HG03442 (cell line): ENCODE measurements around the gene RAD18.

ENCODE experiments used
- ATAC-seq: cut with Tn5 transposase; IDR thresholded peaks from one replicate; pipeline ENCODE4 v1.9.1; 2021; ENCODE audit warnings: mild to moderate bottlenecking, moderate library complexity; ENCODE audit not compliant: unreplicated experiment

The RAD18 gene

GRCh38 chr3:8985876-8986275, 22.6 kb upstream of the RAD18 start:
- ATAC-seq = no peak

DNA sequence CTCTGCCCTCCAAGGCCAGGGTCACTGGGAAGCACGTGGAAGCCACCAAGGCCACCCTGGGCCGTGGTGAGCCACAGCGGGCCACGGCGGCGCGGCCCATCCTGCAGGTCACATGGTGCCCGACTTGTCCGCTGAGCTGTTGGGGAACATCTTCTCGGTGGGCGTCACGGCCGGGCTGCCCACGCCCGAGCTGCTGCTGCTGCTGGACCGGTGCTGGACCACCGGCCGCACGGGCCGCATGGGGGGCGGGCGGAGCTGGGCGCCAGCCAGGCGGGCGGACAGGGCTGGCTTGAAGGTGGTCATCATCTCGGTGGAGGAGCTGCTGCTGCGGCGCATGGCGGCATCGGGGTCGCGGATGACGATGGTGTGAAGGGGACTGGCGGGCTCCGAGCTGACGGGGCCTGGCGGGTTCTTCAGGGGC, 22.1 kb upstream of the RAD18 start:
- no peak for ATAC-seq

GRCh38 chr3:8984526-8984925, 21.3 kb upstream of the RAD18 start:
- no peak for ATAC-seq

DNA sequence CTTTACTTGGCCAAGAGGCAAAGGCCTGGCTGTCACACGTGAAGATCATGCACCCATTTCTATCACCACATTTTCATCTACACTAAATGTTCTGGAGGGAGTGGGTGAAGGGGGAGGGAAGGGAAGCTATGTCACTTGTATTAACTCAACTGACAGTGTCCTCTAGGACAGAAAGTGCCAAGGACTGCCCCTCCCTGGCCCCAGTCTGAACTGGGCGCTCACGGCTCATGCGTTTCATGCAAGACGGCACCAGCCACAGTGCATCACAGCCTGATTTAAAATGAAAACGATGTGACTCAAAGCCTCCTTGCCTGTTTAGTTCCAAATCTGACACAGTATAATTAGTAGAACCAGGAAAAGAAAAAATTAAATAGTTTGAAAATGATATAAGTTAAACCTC, 20.8 kb upstream of the RAD18 start:
- ATAC-seq = no peak

DNA sequence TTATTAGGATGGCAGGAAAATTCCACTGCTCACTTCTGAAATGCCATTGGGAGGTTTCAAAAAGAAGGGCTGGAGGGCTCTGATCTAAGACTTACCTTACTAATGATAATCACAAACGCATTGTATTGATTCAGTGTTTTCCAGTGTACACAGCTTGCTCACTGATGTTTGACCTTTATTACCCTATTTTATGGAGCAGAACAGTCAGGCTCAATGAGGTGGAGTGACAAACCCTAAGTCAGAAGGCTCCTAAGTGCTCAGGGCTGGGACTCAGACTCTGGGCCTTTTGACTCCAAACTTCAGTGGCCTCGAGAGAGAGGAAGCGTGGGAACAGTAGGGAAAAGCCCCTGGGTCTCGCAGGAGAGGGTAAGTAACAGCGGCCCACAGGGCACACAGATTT, 20.3 kb upstream of the RAD18 start:
- no peak for ATAC-seq

- no peak for ATAC-seq
Measured at GRCh38 chr3:8983026-8983425, 19.8 kb upstream of the RAD18 start.

GRCh38 chr3:8982509-8982908, 19.2 kb upstream of the RAD18 start:
- ATAC-seq = no peak

GRCh38 chr3:8981700-8982099, 18.4 kb upstream of the RAD18 start:
- no peak for ATAC-seq

- no peak for ATAC-seq
Measured at GRCh38 chr3:8981296-8981695, 18.0 kb upstream of the RAD18 start.

DNA sequence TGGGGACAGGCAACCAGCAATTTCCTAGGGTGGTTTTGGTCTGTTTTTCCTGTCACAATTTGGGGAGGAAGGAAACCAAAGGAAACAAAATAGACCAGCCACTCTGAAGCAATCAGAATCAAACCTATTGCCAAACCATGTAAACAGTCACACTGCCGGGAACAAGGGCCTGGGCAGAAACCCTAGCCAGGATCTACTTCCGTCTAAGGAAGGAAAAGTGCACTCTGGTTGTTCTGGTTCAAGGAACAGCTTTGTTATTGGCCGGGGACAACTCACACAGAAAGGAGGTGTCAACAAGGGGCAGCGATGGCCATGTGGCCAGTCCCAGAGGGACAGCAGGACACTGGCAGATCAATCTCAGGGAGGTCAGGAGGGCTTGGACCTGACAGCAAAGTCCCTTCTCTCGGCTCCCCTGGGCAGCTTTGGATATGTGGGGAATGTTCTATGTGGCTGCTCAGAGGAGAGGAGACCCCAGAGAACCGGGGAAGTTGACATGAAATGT, 17.5 kb upstream of the RAD18 start:
- no peak for ATAC-seq

GRCh38 chr3:8979262-8979661, 16.0 kb upstream of the RAD18 start:
- ATAC-seq = no peak

- ATAC-seq = no peak
Measured at GRCh38 chr3:8978551-8978950, 15.3 kb upstream of the RAD18 start.

GRCh38 chr3:8976540-8977182, 13.4 kb upstream of the RAD18 start:
- ATAC-seq = no peak

- no peak for ATAC-seq
Measured at GRCh38 chr3:8975081-8976020, 12.1 kb upstream of the RAD18 start.

DNA sequence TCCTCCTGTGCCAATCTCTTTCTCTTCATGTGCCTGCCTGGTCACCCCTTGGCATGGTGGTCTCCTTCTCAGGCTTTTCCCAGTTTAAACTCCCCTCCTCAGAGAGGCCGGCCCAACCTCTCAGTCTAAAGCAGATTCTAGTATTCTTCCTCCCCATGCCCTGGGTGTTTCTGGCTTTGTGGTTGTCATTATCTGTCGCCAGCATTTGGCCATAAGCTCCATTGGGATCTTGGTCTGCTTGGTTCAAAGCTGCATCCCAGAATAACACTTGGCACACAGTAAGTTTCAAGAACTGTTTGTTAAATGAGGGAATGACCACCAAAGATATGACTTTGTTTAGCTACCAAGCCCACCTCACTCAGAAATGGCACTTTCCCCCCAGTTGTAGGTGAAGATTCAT, 11.2 kb upstream of the RAD18 start:
- ATAC-seq = no peak

GRCh38 chr3:8972639-8973038, 9.4 kb upstream of the RAD18 start:
- no peak for ATAC-seq

- no peak for ATAC-seq
Measured at GRCh38 chr3:8970971-8971589, 7.8 kb upstream of the RAD18 start.

- no peak for ATAC-seq
Measured at GRCh38 chr3:8969241-8969640, 6.0 kb upstream of the RAD18 start.

DNA sequence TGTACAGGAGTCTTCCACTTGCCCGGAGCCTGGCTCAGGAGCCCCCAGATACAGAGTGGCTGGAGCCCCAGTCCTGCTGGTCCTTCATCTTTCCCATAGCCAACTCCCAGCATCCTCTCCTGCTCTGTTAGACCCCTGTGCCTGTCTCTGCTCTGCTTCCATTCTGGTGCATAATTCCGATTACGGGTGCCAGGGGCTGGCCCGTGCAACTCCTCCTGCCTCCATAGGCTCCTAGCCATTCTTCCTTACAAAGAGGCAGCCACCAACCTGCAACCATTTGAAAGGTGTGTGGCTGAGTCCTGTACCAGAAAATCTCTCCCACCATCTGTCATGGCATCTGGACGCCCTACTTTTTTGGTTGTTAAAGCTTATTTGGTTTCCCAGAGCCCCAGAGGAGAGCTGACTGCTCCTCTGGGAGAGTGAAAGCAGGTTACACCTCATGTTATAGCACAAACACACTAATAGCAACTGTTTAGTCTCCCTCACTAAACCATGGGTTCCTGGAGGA, 5.2 kb upstream of the RAD18 start:
- ATAC-seq = no peak

DNA sequence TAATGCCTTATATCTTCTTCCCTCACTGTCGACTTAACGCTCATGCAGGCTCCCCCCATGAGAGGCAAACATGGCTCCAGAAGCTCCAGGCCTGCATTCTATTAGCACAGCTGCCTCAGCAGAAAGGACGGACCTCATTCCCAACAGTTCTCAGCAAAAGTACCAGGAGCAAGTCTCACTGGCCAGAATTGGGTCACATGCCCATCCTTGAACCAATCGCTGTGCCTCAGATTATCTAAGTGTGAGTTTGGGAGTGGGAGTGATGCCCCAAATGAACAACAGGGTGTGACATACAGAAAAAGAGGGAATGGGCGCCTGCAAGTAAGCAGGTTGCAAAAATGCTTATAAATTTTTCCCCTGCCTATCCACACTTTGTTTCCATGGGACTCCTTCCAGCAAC, 4.3 kb upstream of the RAD18 start:
- no peak for ATAC-seq

- no peak for ATAC-seq
Measured at GRCh38 chr3:8966820-8967348, 3.6 kb upstream of the RAD18 start.
